Mesothelial cell of epicardium (in vitro differentiated cells): ENCODE data around the gene FABP1. TPM values are rescaled to one million over a fixed set of nuclear protein-coding genes. Genes with fewer than 3 reads are reported as not detected.

ENCODE experiments used
- DNase-seq, 2 experiments: peaks; one replicate each; pipeline ENCODE4 v3.0.0; 2021; ENCODE audit warnings: low spot score in 2 of 2; ENCODE audit not compliant: unreplicated experiment in 2 of 2
- H3K27ac Mint-ChIP-seq: 2 replicates; pipeline ENCODE4 v1.8.0; 2021; ENCODE audit warnings: mixed read lengths
- H3K27me3 Mint-ChIP-seq: 2 replicates; pipeline ENCODE4 v1.8.0; 2021; ENCODE audit warnings: low read depth, mixed read lengths
- H3K36me3 Mint-ChIP-seq: 2 replicates; pipeline ENCODE4 v1.8.0; 2021; ENCODE audit warnings: mixed read lengths
- H3K4me1 Mint-ChIP-seq: 2 replicates; pipeline ENCODE4 v1.8.0; 2021; ENCODE audit warnings: mixed read lengths
- H3K4me3 Mint-ChIP-seq: 2 replicates; pipeline ENCODE4 v1.8.0; 2021; ENCODE audit warnings: mild to moderate bottlenecking, moderate library complexity, mixed read lengths
- H3K9me3 Mint-ChIP-seq: 2 replicates; pipeline ENCODE4 v1.8.0; 2021; ENCODE audit warnings: mixed read lengths
- total RNA-seq: library from RNA; stranded (reverse); gene quantifications from 3 replicates; pipeline ENCODE4 v1.2.1, GENCODE V29; 2021
- TF ChIP-seq, protein P1 (sequence below): fragments of 200-600 bp; sonication (generic); IDR thresholded peaks from one replicate; pipeline ENCODE4 v1.5.0; 2021; ENCODE audit warnings: antibody characterized with exemption; ENCODE audit not compliant: unreplicated experiment

The FABP1 gene
- total RNA-seq, 1 donor from 2014 or later: 1.0 TPM

DNA sequence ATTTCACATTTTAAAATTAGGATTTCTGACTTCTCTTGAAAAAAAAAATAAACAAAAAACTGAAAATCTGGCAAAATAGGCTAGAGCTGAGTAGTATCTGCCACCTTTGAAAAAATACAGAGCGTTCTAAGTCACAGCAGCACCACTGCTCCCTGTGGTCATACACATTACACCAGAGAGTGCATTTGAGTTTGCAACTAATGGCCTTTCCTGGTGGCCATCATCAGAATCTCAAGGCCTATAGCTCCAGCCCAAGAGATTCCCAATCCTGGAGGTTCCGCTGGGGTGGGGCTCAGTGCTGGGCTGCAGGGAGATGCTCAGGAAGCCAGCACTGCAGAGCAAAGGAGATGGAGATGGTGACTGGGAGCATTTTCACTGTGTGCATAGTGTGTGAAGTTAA is 42.8 kb downstream of the FABP1 start:
- Mint-ChIP-seq H3K4me3 (no peak overlapping the region), H3K36me3 (no peaks in the 10 kb centered on the region), H3K27ac (no peak overlapping the region), H3K4me1 (peaks cover 2% of the 10 kb centered on the region), H3K27me3 (no peaks in the 10 kb centered on the region), H3K9me3 (no peaks in the 10 kb centered on the region)
- DNase-seq: no peak
- TF ChIP-seq, protein P1, sequence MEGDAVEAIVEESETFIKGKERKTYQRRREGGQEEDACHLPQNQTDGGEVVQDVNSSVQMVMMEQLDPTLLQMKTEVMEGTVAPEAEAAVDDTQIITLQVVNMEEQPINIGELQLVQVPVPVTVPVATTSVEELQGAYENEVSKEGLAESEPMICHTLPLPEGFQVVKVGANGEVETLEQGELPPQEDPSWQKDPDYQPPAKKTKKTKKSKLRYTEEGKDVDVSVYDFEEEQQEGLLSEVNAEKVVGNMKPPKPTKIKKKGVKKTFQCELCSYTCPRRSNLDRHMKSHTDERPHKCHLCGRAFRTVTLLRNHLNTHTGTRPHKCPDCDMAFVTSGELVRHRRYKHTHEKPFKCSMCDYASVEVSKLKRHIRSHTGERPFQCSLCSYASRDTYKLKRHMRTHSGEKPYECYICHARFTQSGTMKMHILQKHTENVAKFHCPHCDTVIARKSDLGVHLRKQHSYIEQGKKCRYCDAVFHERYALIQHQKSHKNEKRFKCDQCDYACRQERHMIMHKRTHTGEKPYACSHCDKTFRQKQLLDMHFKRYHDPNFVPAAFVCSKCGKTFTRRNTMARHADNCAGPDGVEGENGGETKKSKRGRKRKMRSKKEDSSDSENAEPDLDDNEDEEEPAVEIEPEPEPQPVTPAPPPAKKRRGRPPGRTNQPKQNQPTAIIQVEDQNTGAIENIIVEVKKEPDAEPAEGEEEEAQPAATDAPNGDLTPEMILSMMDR: no peak

DNA sequence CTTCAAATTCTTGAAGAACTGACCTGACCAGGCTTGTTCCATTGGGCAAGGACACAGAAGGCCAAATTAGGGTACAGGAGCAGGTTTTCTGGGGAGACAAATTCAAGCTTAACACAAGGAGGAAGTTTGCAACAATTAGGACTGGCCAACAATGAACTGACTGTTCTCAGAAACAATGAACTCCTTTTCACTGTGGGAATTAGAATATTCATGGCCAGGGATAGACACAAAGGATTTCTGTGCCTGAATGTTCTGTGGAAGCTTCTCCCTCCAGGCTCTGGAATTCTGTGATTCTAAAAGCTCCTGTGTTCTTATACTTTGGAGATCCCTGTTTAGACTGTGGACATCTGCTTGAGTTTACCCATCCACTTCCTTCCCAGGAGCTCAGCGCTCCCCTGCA is 45.1 kb downstream of the FABP1 start:
- H3K36me3 Mint-ChIP-seq: no peaks in the 10 kb centered on the region
- no peak for DNase-seq
- no peak overlapping the region for H3K27ac Mint-ChIP-seq
- H3K4me1 Mint-ChIP-seq: peaks cover 6% of the 10 kb centered on the region
- H3K9me3 Mint-ChIP-seq: no peaks in the 10 kb centered on the region
- H3K27me3 Mint-ChIP-seq: no peaks in the 10 kb centered on the region
- no peak overlapping the region for H3K4me3 Mint-ChIP-seq
- TF ChIP-seq, protein P1: no peak

DNA sequence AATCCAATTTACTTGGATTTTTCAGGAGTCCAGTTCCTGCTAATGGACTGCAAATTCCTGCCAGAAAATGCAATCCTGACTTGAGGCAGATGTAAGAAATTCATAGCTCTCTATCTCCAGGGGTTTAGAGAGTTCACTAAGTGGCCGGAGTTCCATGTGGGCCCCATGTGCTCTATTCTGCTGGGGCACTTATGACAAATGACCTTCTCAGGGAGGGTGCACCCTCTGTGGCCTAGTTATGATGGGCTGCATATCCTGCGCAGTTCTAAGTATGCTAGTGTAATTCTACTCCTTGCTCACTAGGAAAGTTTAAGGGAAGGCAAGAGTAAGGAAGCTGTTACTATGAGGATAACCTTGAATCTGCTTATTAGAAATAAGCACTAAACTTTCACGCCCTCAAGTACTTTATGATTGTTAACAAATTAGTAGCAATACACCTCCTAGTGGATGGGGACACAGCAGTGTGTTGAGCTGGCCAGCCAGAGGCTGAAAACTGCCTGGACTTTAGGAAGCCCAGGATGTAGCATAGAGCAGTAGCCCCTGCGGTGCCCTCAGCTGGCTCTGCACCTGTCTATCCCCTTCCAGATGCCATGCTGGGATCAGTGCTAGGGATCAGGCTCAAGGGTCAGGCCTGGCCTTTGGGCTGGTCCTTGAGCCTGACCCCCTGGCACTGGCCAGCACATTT is 45.8 kb downstream of the FABP1 start:
- no peak overlapping the region for H3K4me3 Mint-ChIP-seq
- H3K27ac Mint-ChIP-seq: no peak overlapping the region

DNA sequence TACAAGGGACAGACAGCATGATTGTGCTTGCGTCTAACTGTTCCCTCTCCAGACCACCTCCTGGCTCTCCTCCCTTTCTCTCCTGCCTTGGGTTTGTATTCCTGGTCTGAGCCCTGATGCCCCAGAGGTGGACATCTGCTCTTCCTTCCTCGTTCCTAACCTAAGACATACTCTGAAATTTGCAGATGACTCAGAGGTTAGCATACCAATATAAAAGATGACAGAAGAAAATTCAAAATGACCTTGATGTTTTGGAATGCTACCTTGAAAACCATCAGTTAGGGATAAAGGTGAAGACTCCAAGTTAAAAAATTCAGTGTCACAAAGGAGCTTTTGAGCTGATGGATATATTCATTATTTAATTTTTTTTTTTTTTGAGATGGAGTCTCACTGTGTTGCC is 47.3 kb downstream of the FABP1 start:
- no peak for DNase-seq
- Mint-ChIP-seq H3K27ac (no peak overlapping the region), H3K27me3 (no peaks in the 10 kb centered on the region), H3K4me1 (peaks cover 6% of the 10 kb centered on the region), H3K36me3 (no peaks in the 10 kb centered on the region), H3K4me3 (no peak overlapping the region), H3K9me3 (no peaks in the 10 kb centered on the region)
- TF ChIP-seq, protein P1: no peak

More for the DNA sequence above, 45.8 kb downstream of the FABP1 start:
- DNase-seq: no peak
- TF ChIP-seq, protein P1: no peak
- no peaks in the 10 kb centered on the region for H3K9me3 Mint-ChIP-seq
- peaks cover 6% of the 10 kb centered on the region for H3K4me1 Mint-ChIP-seq
- no peaks in the 10 kb centered on the region for H3K27me3 Mint-ChIP-seq
- H3K36me3 Mint-ChIP-seq: no peaks in the 10 kb centered on the region

DNA sequence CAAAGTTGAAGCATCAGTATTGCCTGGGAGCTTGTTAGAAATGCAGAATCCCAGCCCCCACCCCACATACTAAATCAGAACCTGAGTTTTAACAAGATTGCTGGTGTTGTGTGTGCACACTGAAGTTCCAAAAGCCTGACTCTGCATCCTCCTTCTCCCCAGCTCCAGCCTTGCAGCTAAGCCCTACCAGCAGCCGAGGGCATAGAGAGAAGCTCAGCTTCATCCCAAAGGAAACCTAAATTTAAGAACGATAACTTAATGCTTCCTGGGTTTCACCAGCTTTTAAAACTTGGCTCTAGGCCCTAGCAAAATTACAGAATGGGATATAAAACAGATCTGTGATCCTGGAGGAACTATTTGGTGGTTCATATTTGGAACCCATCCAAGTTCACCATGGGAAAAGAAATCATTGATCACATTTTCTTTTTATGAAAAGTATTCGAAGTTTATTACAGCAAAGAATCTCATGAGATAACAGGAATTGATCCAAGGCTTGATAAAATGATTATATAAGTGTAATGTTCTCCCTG is 49.2 kb downstream of the FABP1 start:
- no peak overlapping the region for H3K4me3 Mint-ChIP-seq
- H3K36me3 Mint-ChIP-seq: no peaks in the 10 kb centered on the region
- TF ChIP-seq, protein P1: no peak
- H3K9me3 Mint-ChIP-seq: peaks cover 8% of the 10 kb centered on the region
- no peak overlapping the region for H3K27ac Mint-ChIP-seq
- peaks cover 6% of the 10 kb centered on the region for H3K4me1 Mint-ChIP-seq
- H3K27me3 Mint-ChIP-seq: no peaks in the 10 kb centered on the region
- no peak for DNase-seq
